HG02840 (cell line): ENCODE data around the gene ANKRD12.

Experiments
- ATAC-seq: cut with Tn5 transposase; IDR thresholded peaks from one replicate; pipeline ENCODE4 v1.9.1; 2021; ENCODE audit warnings: mild to moderate bottlenecking, moderate library complexity, moderate number of reproducible peaks; ENCODE audit not compliant: unreplicated experiment, low FRiP score

ANKRD12 gene

DNA sequence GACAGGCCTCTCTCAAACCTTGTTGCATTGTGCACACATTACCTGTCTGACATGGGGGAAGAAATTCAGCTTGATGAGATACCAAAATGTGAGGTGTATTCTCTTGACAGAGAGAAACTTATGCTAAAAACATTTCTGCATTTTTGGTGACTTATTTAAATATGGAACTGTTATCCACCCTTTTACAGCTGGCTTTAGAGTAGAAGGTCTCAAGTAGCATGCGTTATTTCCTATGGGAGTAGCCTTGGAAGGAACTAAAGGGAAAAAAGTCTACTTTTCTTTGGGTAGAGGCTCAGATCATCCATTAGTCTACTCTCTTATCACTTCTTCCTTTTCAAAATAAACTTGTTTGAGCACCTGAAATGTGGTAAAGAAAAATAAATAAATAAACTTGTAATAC is 141.4 kb downstream of the ANKRD12 start:
- no peak for ATAC-seq

DNA sequence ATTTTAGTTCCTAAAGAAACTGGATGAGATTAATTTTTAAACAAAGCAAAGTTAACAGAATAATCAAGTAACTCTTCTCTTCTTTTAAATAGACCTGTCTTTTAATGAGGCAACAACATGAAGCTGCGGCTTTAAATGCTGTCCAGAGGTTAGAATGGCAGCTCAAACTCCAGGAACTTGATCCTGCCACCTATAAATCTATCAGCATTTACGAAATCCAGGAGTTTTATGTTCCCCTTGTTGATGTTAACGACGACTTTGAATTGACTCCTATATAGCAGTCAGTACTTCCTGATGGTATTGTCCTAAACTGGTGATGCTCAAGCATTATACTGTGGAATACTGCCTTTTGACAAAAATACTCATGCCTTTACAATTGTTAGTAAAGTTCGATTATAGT is 144.3 kb downstream of the ANKRD12 start:
- ATAC-seq, result no peak

DNA sequence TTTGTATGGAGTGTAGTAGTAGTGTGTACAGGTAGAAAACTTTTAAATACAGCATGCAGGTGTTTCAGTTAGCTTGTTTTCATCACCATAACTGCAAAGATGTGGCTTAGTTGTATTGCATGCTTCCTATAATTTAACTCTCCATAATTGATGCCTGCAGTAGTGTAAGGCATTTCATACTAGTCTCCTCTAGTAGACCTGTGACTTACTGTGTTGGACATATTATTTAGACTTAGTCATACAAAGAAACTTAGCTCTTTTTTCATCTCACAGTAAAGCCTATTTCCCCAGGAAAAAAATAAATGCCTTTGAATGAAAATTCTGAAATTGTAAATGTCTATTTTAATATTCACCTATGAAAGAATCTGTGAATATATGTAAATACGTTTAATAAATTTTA is 145.2 kb downstream of the ANKRD12 start:
- ATAC-seq, result no peak

DNA sequence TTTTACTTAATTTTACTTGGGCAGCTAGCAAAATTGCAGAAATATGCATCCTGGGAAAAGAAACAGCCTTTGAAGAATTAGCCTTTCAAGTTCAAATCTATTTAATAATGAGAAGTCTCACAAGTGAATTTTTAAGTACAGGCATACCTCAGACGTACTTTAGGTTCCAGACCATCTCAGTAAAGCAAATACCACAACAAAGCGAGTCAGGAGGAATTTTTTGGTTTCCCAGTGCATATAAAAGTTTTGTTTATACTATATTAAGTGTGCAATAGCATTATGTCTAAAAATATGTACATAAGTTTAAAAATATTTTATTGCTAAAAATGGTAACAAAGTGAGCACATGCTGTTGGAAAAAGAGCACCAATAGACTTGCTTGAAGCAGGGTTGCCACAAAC is 147.2 kb downstream of the ANKRD12 start:
- ATAC-seq, result no peak

- ATAC-seq, result no peak
These were observed 149.0 kb downstream of the ANKRD12 start for GRCh38 chr18:9285604-9286003.

GRCh38 chr18:9287036-9287435 is 150.5 kb downstream of the ANKRD12 start:
- no peak for ATAC-seq

DNA sequence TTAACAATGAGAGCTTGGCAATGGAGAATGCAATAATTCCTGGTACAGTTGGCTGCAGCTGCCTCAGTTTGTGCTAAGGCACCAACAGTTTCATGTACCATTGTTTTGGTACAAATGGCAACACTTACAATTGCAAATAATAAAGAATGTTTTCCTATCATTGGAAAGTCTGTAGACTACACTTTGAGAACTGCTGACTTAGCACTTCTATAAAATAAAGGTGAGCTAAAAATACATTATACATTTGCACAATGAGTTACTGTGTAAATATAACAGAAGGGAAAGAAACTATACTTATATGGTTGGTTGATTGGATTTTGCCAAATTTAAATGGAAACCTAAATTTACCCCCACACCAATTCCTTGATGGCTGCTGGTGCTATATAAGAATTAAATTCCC is 153.1 kb downstream of the ANKRD12 start:
- no peak for ATAC-seq

- no peak for ATAC-seq
These were observed 153.6 kb downstream of the ANKRD12 start for GRCh38 chr18:9290156-9290555.

GRCh38 chr18:9292047-9292446 is 155.5 kb downstream of the ANKRD12 start:
- ATAC-seq, result no peak

DNA sequence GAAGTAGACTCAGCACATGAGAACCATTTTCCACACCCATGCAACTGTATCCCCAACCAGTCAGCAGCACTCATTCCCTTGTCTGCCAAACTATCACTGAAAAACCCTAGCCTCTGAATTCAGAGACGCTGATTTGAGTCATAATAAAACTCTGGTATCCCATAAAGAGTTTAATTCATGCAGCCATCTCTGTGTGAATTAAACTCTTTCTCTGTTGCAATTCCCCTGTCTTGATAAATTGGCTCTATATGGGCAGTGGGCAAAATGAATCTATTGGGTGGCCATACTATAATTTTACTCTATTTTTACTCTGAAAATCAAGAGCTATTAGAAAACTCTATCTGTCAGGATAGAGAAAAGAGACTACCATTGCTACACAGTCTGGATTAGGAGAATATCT is 157.4 kb downstream of the ANKRD12 start:
- ATAC-seq, result no peak

DNA sequence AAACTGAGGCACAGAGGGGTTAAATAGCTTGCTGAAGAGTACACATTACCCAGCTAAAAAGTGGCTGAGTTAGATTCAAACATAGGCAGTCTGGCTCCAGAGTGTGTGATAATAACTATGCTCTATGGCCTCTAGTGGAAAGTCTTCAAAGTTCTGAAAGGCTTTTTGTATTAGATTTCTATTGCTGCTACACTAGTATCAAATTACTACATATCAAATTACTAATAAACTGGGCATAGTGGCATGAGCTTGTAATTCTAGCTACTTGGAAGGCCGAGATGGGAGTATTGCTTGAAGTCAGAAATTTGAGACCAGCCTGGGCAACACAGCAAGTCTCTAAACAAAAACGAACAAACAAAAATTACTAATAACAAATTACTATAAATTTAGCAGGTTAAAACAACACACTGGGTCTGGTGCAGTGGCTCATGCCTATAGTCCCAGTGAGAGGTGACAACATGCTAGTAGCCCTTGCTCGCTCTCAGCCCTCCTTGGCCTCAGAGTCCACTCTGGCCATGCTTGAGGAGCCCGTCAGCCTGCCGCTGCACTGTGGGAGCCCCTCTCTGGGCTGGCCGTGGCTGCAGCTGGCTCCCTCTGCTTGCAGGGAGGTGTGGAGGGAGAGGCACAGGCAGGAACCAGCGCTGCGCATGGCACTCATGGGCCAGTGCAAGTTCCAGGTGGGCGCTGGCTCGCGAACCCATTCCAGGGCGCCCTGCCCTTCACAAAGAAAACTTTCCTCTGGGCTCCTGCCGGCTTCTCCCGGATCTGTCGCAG is 159.8 kb downstream of the ANKRD12 start:
- ATAC-seq, result no peak

GRCh38 chr18:9297007-9297393 is 160.4 kb downstream of the ANKRD12 start:
- ATAC-seq, result no peak

GRCh38 chr18:9304388-9305070 is 167.9 kb downstream of the ANKRD12 start:
- no peak for ATAC-seq

- no peak for ATAC-seq
These were observed 182.8 kb downstream of the ANKRD12 start for GRCh38 chr18:9319333-9319732.

- no peak for ATAC-seq
These were observed 184.5 kb downstream of the ANKRD12 start for GRCh38 chr18:9321017-9321452.

DNA sequence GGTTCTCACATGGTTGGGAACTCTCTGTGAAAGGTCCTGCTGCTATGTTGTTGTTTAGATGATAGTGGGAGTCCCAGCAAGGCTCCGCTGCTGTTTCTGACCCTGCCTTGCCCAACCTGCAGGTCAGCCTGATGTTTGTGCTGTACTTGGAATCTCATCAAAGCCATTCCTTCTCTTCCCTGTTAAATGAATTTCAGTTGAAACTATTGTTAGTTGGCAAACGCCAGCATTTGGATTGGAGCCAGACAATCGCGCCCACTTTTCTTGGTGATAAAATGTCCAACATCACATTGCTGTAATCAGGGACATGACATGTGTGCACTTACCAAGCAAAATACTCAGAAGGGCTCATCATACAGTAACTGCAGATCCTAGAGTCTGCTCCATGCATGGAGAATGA is 185.2 kb downstream of the ANKRD12 start:
- no peak for ATAC-seq

DNA sequence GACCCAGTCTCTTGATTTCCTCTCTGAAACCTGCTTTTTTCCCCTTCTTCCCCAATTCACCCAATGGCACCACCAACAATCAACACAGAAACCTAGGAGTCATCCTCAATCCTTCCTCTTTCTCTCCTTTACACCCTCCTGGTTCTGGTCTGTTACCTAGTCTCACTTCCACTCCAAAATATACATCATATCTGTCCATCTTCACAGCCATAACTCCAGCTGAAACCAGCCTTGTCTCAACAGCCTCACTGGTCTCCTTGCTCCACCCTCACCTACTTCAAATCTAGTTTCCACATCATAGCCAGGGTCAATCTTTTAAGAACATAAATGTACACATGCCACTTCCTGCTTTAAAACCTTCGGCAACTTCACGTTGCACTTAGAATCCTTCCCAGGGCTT is 186.2 kb downstream of the ANKRD12 start:
- no peak for ATAC-seq

- no peak for ATAC-seq
These were observed 187.3 kb downstream of the ANKRD12 start for GRCh38 chr18:9323750-9324445.

- ATAC-seq, result no peak
These were observed 189.1 kb downstream of the ANKRD12 start for GRCh38 chr18:9325716-9326115.

- no peak for ATAC-seq
These were observed 192.2 kb downstream of the ANKRD12 start for GRCh38 chr18:9328776-9329175.

DNA sequence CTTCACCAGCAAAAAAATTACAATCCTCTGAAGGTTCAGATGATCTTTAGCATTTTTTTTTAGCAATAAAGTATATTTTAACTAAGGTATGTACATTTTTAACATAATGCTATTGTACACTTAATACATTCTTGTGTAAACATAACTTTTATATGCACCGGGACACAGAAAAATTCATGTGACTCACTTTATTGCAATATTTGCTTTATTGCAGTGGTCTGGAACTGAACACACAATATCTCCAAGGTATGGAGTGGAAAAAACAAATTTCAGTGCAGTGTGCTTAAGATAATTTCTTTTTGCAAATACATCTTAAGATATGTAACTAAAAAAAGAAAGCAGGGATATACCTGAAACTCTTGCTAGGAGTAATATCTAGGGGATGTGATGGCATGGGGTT is 192.9 kb downstream of the ANKRD12 start:
- no peak for ATAC-seq

DNA sequence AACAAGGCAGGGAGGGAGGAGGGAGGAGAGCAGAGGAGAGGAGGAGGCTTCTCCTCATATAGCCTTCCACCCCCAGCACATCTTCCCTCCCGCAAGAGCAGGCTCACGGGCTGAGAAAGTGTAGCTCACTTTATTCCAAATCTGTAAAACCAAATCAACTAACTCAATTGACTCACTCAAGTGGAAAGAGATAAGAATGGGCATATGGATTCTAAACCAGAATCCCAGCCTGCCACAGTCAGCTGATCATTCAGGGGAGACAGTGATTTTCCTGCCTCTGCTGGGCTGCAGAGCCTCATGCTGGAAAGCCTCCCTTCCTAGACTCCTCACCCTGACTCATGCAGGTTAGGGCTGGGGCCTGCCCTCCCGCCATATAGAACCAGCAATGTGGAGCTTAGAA is 193.8 kb downstream of the ANKRD12 start:
- ATAC-seq, result no peak
